ENCODE data around the gene TASOR2.

The TASOR2 gene

DNA sequence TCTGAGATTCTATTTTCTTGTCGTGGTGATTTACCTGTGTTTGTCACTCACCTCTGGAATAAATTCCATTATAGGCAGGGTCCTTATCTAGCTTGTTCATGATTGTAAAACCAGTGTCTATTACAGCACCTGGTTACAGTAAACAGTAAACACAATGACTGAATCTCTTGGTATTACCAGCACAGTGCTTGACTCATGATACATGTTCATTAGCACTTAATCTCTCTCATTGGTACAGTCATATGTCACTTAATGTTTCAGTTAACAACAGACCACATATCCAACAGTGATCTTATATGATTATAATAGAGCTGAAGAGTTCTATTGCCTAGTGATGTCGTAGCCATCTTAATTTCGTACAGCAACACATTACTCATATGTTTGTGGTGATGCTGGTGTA lies 1.6 kb upstream of the TASOR2 start:
- H3K9ac ChIP-seq (ENCODE audit: low read depth, low read length, poor library complexity), result no peak overlapping the region
- no peak overlapping the region for H2BK120ac ChIP-seq (ENCODE audit: low read depth, low read length)
- H2BK12ac ChIP-seq (ENCODE audit: low read length), result no peak overlapping the region
- H3K36me3 ChIP-seq (replicated peaks in 1 of 2; ENCODE audit: control insufficient read depth in 2 of 2, insufficient read depth in 2 of 2, low read length in 2 of 2), result no peaks in the 10 kb centered on the region
- peak overlapping the region; percentile 57 for H2AFZ ChIP-seq (ENCODE audit: low read length)
- no peak overlapping the region for H3K4ac ChIP-seq (ENCODE audit: low read length)
- no peak overlapping the region for H2BK5ac ChIP-seq (ENCODE audit: low read length)
- H3K27ac ChIP-seq (replicated peaks; ENCODE audit: low read length), result no peak overlapping the region
- H4K8ac ChIP-seq (ENCODE audit: low read depth, low read length), result no peak overlapping the region
- H3K23ac ChIP-seq (ENCODE audit: low read depth, low read length, poor library complexity), result no peak overlapping the region
- no peak overlapping the region for H3K14ac ChIP-seq (ENCODE audit: low read length)
- H3K4me2 ChIP-seq (ENCODE audit: insufficient read depth, low read length, poor library complexity, severe bottlenecking), result no peak overlapping the region
- DNase-seq (ENCODE audit: low spot score), result no peak
- H3K18ac ChIP-seq (ENCODE audit: low read length), result no peak overlapping the region
- no peak overlapping the region for H2BK15ac ChIP-seq (ENCODE audit: low read length)
- peaks cover 0 to 4% of the 10 kb centered on the region in 2 donors for H3K9me3 ChIP-seq (replicated peaks in 1 of 2; ENCODE audit: control insufficient read depth in 2 of 2, insufficient read depth in 1 of 2, low read depth in 1 of 2, low read length in 2 of 2)
- WGBS, 2 donors (ENCODE audit: extremely low coverage in 2 of 2, insufficient read length in 2 of 2, insufficient replicate concordance in 1 of 2), result no CpG with 5 or more reads among the region's 3 CpGs
- no peak overlapping the region for H2AK5ac ChIP-seq (ENCODE audit: low read depth, low read length)
- peaks cover 1 to 5% of the 10 kb centered on the region in 2 donors for H3K4me1 ChIP-seq (ENCODE audit: control insufficient read depth in 2 of 2, insufficient read depth in 1 of 2, low read depth in 1 of 2, low read length in 2 of 2)
- no peak overlapping the region for H3K4me3 ChIP-seq (ENCODE audit: low read length in 2 of 2)
- peaks cover 4% of the 10 kb centered on the region for H3K79me1 ChIP-seq (ENCODE audit: low read depth, low read length)
- H3K27me3 ChIP-seq (ENCODE audit: control insufficient read depth in 3 of 3, insufficient read depth in 3 of 3, low read depth in 1 of 3, low read length in 3 of 3), result peaks cover 0 to 36% (median 3%) of the 10 kb centered on the region in 3 experiments
- no peak overlapping the region for H4K91ac ChIP-seq (ENCODE audit: low read depth, low read length, poor library complexity)

DNA sequence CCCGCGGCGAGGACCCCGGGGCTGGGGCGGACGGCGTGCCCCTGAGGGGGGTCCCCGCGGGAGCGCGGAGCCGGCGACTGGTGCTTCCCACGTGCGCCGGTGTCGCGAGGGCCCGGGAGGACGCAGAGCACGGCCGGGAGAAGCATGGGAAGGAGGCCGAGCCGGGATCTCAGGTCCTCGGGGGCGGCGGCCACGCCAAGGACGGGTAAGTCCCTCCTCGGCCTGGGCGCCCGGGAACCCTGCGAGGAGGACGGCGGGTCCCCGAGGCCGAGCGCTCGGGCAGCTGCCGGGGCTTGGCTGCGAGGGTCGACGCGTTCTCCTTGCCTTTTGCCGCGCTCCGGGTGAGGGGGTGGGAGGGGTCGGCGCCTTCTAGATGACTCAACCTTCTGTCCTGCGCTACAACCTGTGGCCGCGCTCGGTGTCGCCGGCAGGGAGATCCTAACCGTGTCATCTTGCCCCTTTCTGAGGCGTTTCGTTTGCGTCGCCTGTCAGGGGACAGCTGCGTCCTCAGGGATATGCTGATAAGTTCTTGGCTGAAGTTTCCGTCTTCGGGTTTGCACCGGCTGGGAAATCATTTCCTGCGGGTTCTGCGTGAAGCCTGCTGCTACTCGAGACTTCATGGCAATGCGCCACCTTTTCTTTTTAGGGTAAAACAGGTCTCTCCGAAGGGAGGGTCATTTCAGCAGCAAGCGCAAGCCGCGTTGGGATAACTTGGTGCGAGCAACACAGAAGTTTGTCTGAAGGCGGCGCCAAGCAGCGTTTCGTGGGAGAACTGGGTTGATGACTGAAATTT lies 529 bp downstream of the TASOR2 start:
- H3K14ac ChIP-seq (ENCODE audit: low read length), result no peak overlapping the region
- peak; percentile 48 for DNase-seq (ENCODE audit: low spot score)
- peak overlapping the region; percentile 60 for H3K9ac ChIP-seq (ENCODE audit: low read depth, low read length, poor library complexity)
- no peak overlapping the region for H2BK5ac ChIP-seq (ENCODE audit: low read length)
- no CpG with 5 or more reads among the region's 77 CpGs for WGBS, 2 donors (ENCODE audit: extremely low coverage in 2 of 2, insufficient read length in 2 of 2, insufficient replicate concordance in 1 of 2)
- H3K23ac ChIP-seq (ENCODE audit: low read depth, low read length, poor library complexity), result peak overlapping the region; percentile 80
- no peak overlapping the region for H4K91ac ChIP-seq (ENCODE audit: low read depth, low read length, poor library complexity)
- H3K9me3 ChIP-seq (replicated peaks in 1 of 2; ENCODE audit: control insufficient read depth in 2 of 2, insufficient read depth in 1 of 2, low read depth in 1 of 2, low read length in 2 of 2), result peaks cover 0 to 4% of the 10 kb centered on the region in 2 donors
- peaks cover 0 to 17% (median 3%) of the 10 kb centered on the region in 3 experiments for H3K27me3 ChIP-seq (ENCODE audit: control insufficient read depth in 3 of 3, insufficient read depth in 3 of 3, low read depth in 1 of 3, low read length in 3 of 3)
- H2BK12ac ChIP-seq (ENCODE audit: low read length), result no peak overlapping the region
- H2AK5ac ChIP-seq (ENCODE audit: low read depth, low read length), result no peak overlapping the region
- no peak overlapping the region for H2BK120ac ChIP-seq (ENCODE audit: low read depth, low read length)
- H3K4me1 ChIP-seq (ENCODE audit: control insufficient read depth in 2 of 2, insufficient read depth in 1 of 2, low read depth in 1 of 2, low read length in 2 of 2), result peaks cover 1 to 5% of the 10 kb centered on the region in 2 donors
- no peak overlapping the region for H3K27ac ChIP-seq (replicated peaks; ENCODE audit: low read length)
- peak overlapping the region; percentile 83 for H3K4me2 ChIP-seq (ENCODE audit: insufficient read depth, low read length, poor library complexity, severe bottlenecking)
- H2BK15ac ChIP-seq (ENCODE audit: low read length), result no peak overlapping the region
- H3K18ac ChIP-seq (ENCODE audit: low read length), result peak overlapping the region; percentile 80
- H4K8ac ChIP-seq (ENCODE audit: low read depth, low read length), result no peak overlapping the region
- H3K36me3 ChIP-seq (replicated peaks in 1 of 2; ENCODE audit: control insufficient read depth in 2 of 2, insufficient read depth in 2 of 2, low read length in 2 of 2), result peaks cover 0 to 3% of the 10 kb centered on the region in 2 donors
- H3K4ac ChIP-seq (ENCODE audit: low read length), result no peak overlapping the region
- H3K4me3 ChIP-seq (ENCODE audit: low read length in 2 of 2), result peak overlapping the region; percentile 78 to 99
- peaks cover 4% of the 10 kb centered on the region for H3K79me1 ChIP-seq (ENCODE audit: low read depth, low read length)
- peak overlapping the region; percentile 87 for H2AFZ ChIP-seq (ENCODE audit: low read length)

DNA sequence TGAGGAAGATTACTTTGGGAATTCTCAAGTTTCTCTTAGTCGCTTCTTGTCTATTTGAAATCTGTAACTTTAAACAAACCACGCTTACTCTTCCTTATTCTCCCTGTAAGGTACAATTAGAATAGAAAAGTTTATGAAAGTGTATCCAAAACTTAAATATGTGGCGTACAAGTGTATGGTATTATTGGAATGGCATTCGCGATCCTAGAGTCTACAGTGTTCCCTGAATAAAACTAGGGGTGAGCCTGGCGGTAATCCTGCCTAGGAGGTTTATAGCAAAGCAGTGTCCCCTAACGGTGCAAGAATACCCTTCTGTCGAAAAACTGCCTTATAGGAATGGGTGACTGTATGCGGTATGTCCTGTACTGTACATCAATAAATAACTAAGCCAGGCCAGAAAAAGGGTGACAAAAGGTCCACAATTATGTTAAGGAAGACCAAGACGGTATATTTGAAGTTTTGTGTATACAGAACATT lies 1.2 kb downstream of the TASOR2 start:
- no peak for DNase-seq (ENCODE audit: low spot score)
- Histone ChIP-seq H3K79me1 (ENCODE audit: low read depth, low read length) (peaks cover 4% of the 10 kb centered on the region), H3K27ac (replicated peaks; ENCODE audit: low read length) (no peak overlapping the region)

DNA sequence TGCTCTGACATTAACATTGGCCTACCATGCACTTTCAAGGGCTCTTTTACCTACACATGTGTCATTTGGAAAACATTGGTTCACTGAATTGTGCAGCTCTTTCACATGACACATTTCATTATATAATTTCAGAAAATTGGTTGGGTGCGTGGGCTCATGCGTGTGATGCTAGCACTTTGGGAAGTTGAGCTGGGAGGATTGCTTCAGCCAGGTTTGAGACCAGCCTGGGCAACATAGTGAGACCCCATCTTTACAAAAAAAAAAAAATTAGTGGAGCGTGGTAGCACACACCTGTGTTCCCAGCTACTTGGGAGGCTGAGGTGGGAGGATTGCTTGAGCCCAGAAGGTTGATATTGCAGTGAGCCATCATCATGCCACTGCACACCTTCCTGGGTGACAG lies 3.9 kb downstream of the TASOR2 start:
- Histone ChIP-seq H2BK12ac (ENCODE audit: low read length) (no peak overlapping the region), H3K27ac (replicated peaks; ENCODE audit: low read length) (no peak overlapping the region), H3K4me3 (ENCODE audit: low read length in 2 of 2) (no peak overlapping the region), H3K79me1 (ENCODE audit: low read depth, low read length) (peaks cover 4% of the 10 kb centered on the region), H3K4ac (ENCODE audit: low read length) (no peak overlapping the region), H2BK15ac (ENCODE audit: low read length) (no peak overlapping the region), H4K8ac (ENCODE audit: low read depth, low read length) (no peak overlapping the region), H3K27me3 (ENCODE audit: control insufficient read depth in 3 of 3, insufficient read depth in 3 of 3, low read depth in 1 of 3, low read length in 3 of 3) (no peaks in the 10 kb centered on the region), H2AK5ac (ENCODE audit: low read depth, low read length) (no peak overlapping the region), H3K23ac (ENCODE audit: low read depth, low read length, poor library complexity) (no peak overlapping the region), H2BK120ac (ENCODE audit: low read depth, low read length) (no peak overlapping the region), H3K18ac (ENCODE audit: low read length) (no peak overlapping the region), H2BK5ac (ENCODE audit: low read length) (no peak overlapping the region), H3K4me1 (ENCODE audit: control insufficient read depth in 2 of 2, insufficient read depth in 1 of 2, low read depth in 1 of 2, low read length in 2 of 2) (peaks cover 5 to 8% of the 10 kb centered on the region in 2 donors), H2AFZ (ENCODE audit: low read length) (no peak overlapping the region), H3K4me2 (ENCODE audit: insufficient read depth, low read length, poor library complexity, severe bottlenecking) (no peak overlapping the region), H4K91ac (ENCODE audit: low read depth, low read length, poor library complexity) (no peak overlapping the region), H3K36me3 (replicated peaks in 1 of 2; ENCODE audit: control insufficient read depth in 2 of 2, insufficient read depth in 2 of 2, low read length in 2 of 2) (peaks cover 0 to 3% of the 10 kb centered on the region in 2 donors), H3K14ac (ENCODE audit: low read length) (no peak overlapping the region), H3K9ac (ENCODE audit: low read depth, low read length, poor library complexity) (no peak overlapping the region), H3K9me3 (replicated peaks in 1 of 2; ENCODE audit: control insufficient read depth in 2 of 2, insufficient read depth in 1 of 2, low read depth in 1 of 2, low read length in 2 of 2) (peaks cover 0 to 4% of the 10 kb centered on the region in 2 donors)
- WGBS, 2 donors (ENCODE audit: extremely low coverage in 2 of 2, insufficient read length in 2 of 2, insufficient replicate concordance in 1 of 2), result no CpG with 5 or more reads among the region's 3 CpGs
- DNase-seq (ENCODE audit: low spot score), result no peak

More for the DNA sequence above, 1.2 kb downstream of the TASOR2 start:
- H3K18ac ChIP-seq (ENCODE audit: low read length), result no peak overlapping the region
- H2BK12ac ChIP-seq (ENCODE audit: low read length), result no peak overlapping the region
- H2AK5ac ChIP-seq (ENCODE audit: low read depth, low read length), result no peak overlapping the region
- H4K91ac ChIP-seq (ENCODE audit: low read depth, low read length, poor library complexity), result no peak overlapping the region
- H2BK15ac ChIP-seq (ENCODE audit: low read length), result no peak overlapping the region
- H3K27me3 ChIP-seq (ENCODE audit: control insufficient read depth in 3 of 3, insufficient read depth in 3 of 3, low read depth in 1 of 3, low read length in 3 of 3), result peaks cover 0 to 10% (median 3%) of the 10 kb centered on the region in 3 experiments
- no peak overlapping the region for H4K8ac ChIP-seq (ENCODE audit: low read depth, low read length)
- H3K23ac ChIP-seq (ENCODE audit: low read depth, low read length, poor library complexity), result no peak overlapping the region
- H2BK120ac ChIP-seq (ENCODE audit: low read depth, low read length), result no peak overlapping the region
- no peak overlapping the region for H2BK5ac ChIP-seq (ENCODE audit: low read length)
- peak overlapping the region; percentile 51 for H3K4me2 ChIP-seq (ENCODE audit: insufficient read depth, low read length, poor library complexity, severe bottlenecking)
- H3K9me3 ChIP-seq (replicated peaks in 1 of 2; ENCODE audit: control insufficient read depth in 2 of 2, insufficient read depth in 1 of 2, low read depth in 1 of 2, low read length in 2 of 2), result peaks cover 0 to 4% of the 10 kb centered on the region in 2 donors
- peak overlapping the region; percentile 87 for H2AFZ ChIP-seq (ENCODE audit: low read length)
- no CpG with 5 or more reads among the region's 10 CpGs for WGBS, 2 donors (ENCODE audit: extremely low coverage in 2 of 2, insufficient read length in 2 of 2, insufficient replicate concordance in 1 of 2)
- peak overlapping the region in 1 of 2 donors; percentile 78 for H3K4me3 ChIP-seq (ENCODE audit: low read length in 2 of 2)
- H3K4ac ChIP-seq (ENCODE audit: low read length), result no peak overlapping the region
- H3K4me1 ChIP-seq (ENCODE audit: control insufficient read depth in 2 of 2, insufficient read depth in 1 of 2, low read depth in 1 of 2, low read length in 2 of 2), result peaks cover 1 to 5% of the 10 kb centered on the region in 2 donors
- no peak overlapping the region for H3K14ac ChIP-seq (ENCODE audit: low read length)
- no peak overlapping the region for H3K9ac ChIP-seq (ENCODE audit: low read depth, low read length, poor library complexity)
- peaks cover 0 to 3% of the 10 kb centered on the region in 2 donors for H3K36me3 ChIP-seq (replicated peaks in 1 of 2; ENCODE audit: control insufficient read depth in 2 of 2, insufficient read depth in 2 of 2, low read length in 2 of 2)
